UCSD-AML1 (cell line): ENCODE data around the gene ZNF628.

Experiments
- DNase-seq: peaks from one replicate; lab custom pipeline; 2025; ENCODE audit not compliant: unreplicated experiment; lab: John Stamatoyannopoulos, UW

The ZNF628 gene

DNA sequence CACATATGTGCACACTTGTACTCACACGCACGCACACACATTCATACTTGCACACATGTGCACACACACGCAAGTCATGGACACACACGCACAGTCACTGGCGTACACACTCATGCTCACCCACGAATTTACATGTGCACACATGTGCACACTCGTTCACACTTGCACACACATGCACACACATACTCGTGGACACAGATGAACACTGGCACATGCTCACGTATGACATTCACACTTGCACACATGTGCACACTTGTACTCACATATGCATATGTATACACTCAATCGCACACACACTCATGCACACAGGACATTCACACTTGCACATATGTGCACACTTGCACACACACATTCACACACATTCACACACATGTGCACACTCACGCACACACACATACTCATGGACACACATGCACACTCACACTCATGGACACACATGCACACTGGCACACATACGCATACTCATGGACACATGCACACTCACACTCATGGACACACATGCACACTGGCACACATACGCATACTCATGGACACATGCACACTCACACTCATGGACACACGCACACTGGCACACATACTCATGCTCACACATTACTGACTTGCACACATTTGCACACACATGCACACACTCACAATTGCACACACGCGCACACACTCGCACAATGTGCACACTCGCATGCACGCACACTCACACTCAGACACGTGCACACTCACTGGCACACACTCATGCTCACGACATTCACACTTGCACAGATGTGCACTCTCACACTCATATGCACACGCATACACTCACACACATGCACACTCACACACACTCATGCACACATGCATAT is 51.0 kb downstream of the ZNF628 start:
- DNase-seq, result no peak

DNA sequence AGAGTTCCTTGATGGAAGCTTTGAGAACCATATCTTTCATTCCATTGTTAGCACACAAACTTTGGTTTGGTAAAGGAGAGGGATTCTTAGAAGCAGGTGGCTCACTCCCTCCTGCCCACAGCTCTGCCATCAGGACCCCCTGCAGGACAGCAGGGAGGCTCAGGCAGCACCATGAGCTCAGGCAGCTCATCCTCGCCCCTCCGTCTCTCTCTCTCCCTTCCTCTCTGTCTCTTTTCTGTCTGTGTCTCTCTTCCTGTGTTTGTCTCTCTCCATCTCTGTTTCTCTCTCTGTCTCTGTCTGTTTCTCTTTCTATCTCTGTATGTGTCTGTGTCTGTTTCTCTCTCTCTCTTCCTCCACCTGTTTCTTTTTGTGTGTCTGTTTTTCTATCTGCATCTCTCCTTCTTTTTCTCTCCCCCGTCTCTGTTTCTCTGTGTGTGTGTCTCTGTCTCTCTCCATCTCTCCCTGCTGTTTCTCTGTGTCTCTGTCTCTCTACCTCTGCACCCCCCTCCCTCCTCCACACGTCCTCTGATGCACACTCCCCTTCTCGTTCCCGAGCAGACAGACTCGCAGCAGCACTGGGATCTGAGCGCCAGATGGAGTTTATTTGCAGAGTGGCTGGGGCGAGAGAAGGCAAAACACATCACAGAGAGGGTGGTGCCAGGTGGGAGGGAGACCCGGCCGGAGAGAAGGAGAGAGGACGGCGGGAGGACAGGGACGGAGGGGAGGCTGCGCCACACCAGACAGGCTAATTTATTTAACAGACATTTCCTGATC is 51.8 kb downstream of the ZNF628 start:
- no peak for DNase-seq

DNA sequence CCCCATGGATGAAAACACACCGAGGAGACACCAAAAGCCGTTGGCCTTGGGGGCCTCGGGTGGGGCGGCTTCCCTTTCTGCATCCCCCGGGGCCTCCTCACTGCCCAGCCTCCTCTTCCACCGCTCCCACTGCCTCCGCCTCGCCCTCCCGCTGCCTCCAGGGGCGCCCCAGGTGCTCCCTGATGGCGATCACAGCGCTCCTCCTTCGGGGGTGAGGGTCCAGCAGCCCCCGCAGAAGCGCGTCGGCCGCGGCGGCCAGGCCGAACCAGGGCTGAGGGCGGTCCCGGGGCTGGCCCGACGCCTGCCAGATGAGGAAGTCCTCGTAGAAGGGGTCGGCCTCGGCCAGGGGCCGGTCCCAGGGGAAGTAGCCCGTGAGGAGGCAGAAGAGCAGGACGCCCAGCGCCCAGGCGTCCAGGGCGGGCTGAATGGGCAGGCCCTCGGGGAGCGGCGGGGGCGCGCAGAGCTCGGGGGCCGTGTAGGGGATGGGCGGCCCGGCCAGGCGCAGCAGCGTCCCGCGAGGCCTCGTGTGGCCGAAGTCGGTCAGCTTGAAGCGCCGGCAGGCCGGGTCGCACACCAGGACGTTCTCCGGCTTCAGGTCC is 53.3 kb downstream of the ZNF628 start:
- DNase-seq, result no peak

DNA sequence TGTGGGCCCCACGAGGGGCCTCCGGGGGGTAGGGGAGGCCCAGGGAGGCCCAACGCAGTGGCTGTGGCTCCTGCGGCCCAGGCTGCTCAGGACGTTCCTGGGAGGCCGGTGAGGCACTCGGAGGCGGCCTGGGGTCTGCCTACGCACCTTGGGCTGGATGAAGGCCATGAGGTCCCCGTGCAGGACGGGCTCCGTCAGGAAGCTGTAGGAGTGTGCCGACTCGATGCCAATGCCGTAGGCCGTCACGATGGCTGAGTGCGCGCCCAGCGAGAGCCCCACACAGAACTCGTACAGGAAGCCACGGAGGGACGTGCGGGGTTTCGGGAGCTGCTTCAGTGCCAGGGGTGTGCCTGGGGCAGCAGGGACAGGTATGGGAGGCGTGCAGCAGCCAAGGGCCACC is 54.6 kb downstream of the ZNF628 start:
- DNase-seq, result no peak
